ACC112 (cell line): ENCODE data around the gene GPR183.
"Not testable (repeated sequence)": the region's sequence is repeated elsewhere in the genome, so short reads cannot be mapped to it uniquely, and the experiment has no call there.

ENCODE experiments used
- H2AFZ ChIP-seq: fragments of 200-600 bp; sonication (generic); one replicate; pipeline ENCODE4 v1.6.0; 2017; ENCODE audit warnings: antibody characterized with exemption, low read length; ENCODE audit not compliant: unreplicated experiment
- H3K27ac ChIP-seq: fragments of 200-600 bp; sonication (generic); 2 replicates; pipeline ENCODE4 v1.5.1; 2014; ENCODE audit warnings: low read depth, mild to moderate bottlenecking, antibody characterized with exemption, low read length, moderate library complexity
- H3K27me3 ChIP-seq: fragments of 200-600 bp; sonication (generic); 2 replicates; pipeline ENCODE4 v1.6.1; 2014; ENCODE audit warnings: mild to moderate bottlenecking, antibody characterized with exemption, low read length, moderate library complexity, mixed read lengths; ENCODE audit not compliant: insufficient read depth
- H3K36me3 ChIP-seq: fragments of 200-600 bp; sonication (generic); 2 replicates; pipeline ENCODE4 v1.6.1; 2016; ENCODE audit warnings: mild to moderate bottlenecking, antibody characterized with exemption, low read length, moderate library complexity, mixed read lengths; ENCODE audit not compliant: insufficient read depth
- H3K4me1 ChIP-seq: fragments of 200-600 bp; sonication (generic); one replicate; pipeline ENCODE4 v1.6.1; 2016; ENCODE audit warnings: low read length, mixed read lengths; ENCODE audit not compliant: insufficient read depth, unreplicated experiment, control insufficient read depth
- H3K4me3 ChIP-seq: fragments of 200-600 bp; sonication (generic); 2 replicates; pipeline ENCODE4 v1.5.1; 2014; ENCODE audit warnings: mild to moderate bottlenecking, low read depth, low read length
- H3K79me2 ChIP-seq: fragments of 200-600 bp; sonication (generic); one replicate; pipeline ENCODE4 v1.6.0; 2016; ENCODE audit warnings: low read length; ENCODE audit not compliant: control insufficient read depth, unreplicated experiment, insufficient read depth

GPR183 gene

GRCh38 chr13:99249178-99249577, 58.0 kb downstream of the GPR183 start:
- not testable (repeated sequence) for H3K4me3 ChIP-seq, H3K4me1 ChIP-seq, H3K27ac ChIP-seq, H3K79me2 ChIP-seq, H2AFZ ChIP-seq, H3K27me3 ChIP-seq, H3K36me3 ChIP-seq

DNA sequence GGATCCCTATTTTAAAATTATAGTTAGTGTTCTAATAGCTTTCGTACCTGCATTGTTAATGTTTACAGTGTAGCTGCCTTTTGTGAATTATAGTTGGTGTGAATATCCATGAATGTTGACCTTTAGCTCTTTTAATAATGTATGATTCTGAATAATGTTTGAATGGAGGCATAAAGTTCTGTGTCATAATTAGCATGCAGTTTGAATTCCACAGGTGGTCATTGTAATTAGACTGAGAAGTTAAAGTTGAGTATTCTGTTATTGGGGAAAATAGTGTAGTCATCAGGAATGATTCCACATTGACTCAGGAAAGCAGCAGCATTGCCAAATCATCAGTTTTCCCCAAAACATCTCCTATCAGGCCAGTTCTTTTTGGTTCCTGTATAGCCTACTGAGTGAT, 61.1 kb downstream of the GPR183 start:
- Histone ChIP-seq H2AFZ (no peak overlapping the region), H3K4me1 (no peaks in the 10 kb centered on the region), H3K27ac (no peak overlapping the region), H3K79me2 (no peaks in the 10 kb centered on the region), H3K4me3 (no peak overlapping the region), H3K36me3 (no peaks in the 10 kb centered on the region), H3K27me3 (no peaks in the 10 kb centered on the region)
